ENCODE results near the gene PPIL6.
A peak's percentile ranks its signal among the peaks of the same experiment; 100 is the strongest.

Gene PPIL6

DNA sequence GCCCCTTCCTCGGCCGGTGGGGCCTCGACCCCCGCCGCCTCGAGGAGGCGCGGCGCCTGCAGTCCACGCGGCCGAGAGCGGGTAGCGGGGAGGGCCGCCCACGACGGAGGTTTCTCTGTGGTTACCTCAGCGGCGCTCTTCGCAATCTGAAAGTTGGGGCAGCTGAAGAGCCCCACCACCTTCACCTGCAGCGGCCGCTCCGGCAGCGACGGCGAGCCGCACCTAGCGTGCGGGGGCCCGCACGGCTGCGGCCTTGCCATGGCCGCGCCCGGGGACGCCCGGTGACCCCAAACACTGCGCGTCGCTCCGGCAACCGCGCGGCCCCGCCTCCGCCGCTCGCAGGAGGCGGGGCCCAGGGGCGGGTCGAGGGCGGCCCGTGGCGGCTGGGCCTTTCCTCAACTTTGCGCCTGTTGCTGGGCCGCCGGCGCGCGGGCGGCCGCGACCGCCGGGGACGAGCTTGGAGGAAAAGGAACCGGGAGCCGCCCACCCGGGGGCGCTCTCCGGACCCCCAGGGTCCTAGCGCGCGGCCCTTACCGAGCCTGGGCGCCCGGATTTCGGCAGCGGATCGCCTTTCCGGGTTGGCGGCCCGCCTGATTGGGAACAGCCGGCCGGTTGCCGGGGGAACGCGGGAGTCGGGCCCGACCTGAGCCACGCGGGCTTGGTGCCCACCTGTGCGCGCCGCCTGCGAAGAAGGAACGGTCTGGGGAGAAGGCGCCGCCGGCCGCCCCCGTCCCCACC, at the start of gene PPIL6, which contains the start of gene SMPD2:
PPIL6 (minus strand) TSS at position 298 of the 738 bp plus-strand sequence; CDS start at position 260, 38 bp downstream.
SMPD2 (plus strand) TSS at position 394 of the 738 bp plus-strand sequence. CDS start 398 bp downstream, outside the sequence.
- FAIRE-seq, result no peak

GRCh38 chr6:109488001-109488400, 47.6 kb upstream of the PPIL6 start:
- no peak for FAIRE-seq

DNA sequence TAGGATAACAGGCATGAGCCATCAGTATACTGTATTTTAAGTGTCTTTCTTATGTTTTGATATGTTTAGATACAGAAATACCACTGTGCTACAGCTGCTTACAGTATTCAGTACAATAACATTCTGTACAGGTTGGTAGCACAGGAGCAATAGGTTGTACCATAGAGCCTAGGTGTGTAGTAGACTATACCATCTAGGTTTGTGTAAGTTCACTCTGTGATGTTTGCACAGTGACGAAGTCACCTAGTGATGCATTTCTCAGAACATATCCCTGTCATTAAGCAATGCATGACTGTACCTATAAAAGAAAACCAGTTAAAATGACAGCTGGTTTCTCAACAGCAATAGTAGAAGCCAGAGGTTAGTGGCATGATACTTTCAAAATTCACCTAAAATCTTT, 45.6 kb upstream of the PPIL6 start:
- FAIRE-seq, result peak; percentile 60

- FAIRE-seq, result no peak
Observed at GRCh38 chr6:109485266-109485935, 45.0 kb upstream of the PPIL6 start.

- no peak for FAIRE-seq
Observed at GRCh38 chr6:109484122-109484521, 43.7 kb upstream of the PPIL6 start.

DNA sequence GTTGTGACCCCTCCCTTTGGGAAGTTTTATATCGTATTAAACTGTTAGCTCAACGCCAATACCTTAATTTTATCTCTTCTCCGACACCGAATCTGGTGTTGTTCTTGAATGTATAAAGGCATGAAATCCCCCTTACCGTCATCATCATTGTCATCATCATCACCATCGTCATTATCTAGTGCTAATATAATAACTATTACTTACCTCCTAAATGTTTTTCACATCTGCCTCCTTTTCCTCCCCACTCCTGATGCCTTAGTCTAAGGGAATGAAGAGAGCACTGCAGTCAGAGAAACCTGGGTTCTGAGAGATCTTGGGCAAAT, 43.3 kb upstream of the PPIL6 start:
- FAIRE-seq, result no peak

- no peak for FAIRE-seq
Observed at GRCh38 chr6:109482905-109483734, 42.7 kb upstream of the PPIL6 start, which contains the start of gene ZBTB24. ZBTB24 (minus strand) TSS chr6:109483219; CDS start chr6:109482026, 1,193 bp downstream.

DNA sequence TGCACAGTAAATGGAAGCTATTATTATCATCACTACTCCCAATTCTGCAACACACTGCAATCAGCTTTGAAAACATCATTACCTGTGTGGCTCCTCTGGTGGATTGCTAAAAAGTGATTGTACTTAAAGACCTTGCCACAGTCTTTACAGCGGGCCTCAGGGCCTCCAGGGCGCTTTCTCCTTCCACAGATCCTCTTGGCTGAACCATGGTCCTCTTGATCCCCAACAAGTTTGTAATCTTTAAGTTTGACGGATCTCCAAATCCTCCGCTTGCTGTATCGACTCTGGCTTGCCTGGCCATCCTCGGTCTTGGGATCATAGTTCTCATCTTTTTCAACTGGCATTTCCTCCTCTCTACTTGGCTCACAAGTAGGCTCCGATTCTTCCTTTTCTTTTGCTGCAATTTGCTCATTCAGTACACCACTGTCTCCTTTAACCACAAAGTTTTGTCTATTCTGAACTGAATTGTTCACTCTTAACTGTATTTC, 40.6 kb upstream of the PPIL6 start:
- FAIRE-seq, result no peak

DNA sequence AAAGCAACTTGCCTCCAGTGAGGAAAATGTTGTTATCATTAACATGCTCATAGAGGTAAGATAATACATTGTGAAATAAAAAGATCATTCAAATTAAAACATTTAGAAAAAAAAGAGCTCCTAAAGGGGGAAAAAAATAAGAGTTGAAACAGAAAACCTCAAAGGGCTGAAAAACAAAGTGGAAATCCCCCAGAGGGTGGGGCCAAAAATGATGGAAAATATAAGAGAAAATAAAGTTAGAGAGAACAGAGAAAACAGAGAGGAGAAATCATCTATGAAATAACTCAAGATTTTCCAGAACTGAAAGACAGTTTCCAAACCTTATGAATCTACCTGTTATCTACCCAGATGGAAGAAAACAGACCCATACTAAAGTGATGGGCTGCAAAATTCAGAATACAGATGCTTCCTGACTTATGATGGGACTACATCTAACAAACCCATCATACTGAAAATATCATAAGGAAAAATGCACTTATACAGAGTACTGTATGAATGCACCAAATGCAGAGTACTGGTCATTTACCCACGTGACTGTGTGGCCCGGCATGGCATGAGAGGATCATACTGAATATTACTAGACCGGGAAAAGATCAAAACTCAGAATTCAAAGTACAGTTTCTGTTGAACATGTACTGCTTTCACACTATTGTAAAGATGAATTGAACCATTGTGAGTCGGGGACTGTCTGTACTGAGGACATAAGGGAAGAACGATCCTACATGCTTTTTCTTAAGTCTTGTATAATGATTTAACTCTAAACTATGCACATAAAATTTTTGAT, 38.6 kb upstream of the PPIL6 start:
- no peak for FAIRE-seq

DNA sequence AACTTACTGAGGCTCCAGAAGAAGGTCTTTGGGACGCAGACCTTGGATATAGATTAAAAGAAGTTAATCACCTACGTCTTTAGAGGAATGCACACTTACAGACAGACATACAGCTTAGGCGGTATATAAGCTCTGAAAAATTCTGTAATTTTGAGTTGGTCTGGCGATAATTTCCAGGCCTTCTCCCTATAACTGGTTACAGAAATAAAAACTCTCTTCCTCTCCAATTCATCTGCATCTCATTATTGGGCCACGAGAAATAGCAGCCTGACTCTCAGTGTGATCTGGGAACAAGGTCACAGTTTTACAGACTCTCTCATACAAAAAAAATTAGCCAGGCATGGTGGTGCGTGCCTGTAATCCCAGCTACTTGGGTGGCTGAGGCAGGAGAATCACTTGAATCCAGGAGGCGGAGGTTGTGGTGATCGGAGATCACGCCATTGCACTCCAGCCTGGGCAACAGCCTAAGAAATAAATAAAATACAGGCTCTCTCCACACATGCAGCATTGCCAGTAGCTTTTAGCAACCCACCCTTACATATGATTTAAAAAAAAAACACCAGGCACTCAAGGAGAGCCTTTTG, 37.9 kb upstream of the PPIL6 start:
- FAIRE-seq, result no peak

GRCh38 chr6:109477725-109478124, 37.3 kb upstream of the PPIL6 start:
- no peak for FAIRE-seq

DNA sequence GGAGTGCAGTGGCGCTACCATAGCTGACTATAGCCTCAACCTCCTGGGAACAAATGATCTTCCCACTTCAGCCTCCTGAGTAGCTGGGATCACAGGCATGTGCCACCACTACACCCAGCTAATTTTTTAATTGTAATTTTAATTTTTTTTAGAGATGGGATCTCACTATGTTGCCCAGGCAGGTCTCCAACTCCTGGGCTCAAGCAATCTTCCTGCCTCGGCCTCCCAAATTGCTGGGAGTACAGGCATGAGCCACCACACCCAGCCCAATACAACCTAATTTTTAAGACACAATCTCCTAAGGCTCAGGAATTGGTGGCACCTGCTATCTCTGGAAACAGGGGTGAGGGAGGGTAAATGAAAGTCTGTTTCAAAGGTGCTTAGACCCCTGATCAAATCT, 36.8 kb upstream of the PPIL6 start:
- FAIRE-seq, result no peak

- FAIRE-seq, result no peak
Observed at GRCh38 chr6:109475625-109476024, 35.2 kb upstream of the PPIL6 start.

DNA sequence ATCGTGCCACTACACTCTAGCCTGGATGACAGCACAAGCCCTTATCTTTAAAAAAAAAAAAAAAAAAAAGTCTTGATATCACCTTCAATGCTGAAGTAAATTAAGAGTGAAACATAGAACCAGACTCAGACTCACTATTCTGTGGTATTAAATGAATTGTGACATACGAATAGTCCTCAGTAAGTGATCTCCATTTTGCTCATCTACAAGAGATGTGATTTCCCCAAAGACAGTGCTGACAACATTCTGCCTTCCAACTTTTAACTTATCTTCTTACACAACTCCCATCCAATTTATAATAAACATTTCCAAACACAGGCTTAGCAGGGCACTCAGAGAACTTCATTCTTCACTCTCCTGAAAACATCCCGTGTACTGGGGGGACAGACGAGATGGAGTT, 34.6 kb upstream of the PPIL6 start:
- no peak for FAIRE-seq

DNA sequence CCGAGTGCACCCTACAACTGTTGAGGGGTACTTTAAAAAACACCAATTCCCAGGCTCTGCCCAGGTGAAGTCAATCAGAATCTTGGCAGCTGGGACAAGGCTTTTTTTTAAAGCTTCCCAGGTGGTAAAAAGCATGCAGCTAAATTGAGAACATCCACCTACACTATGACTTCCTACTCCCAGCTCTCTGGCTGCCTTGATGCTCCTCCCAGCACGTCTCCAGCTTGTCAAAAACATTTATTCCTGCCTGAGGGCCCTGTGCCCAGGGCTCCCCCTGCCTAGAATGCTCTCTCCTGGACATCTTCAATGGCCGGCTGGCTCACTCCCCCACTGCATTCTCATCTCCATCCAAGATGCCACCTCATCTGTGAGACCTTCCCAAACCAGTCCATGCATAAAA, 32.7 kb upstream of the PPIL6 start:
- FAIRE-seq, result no peak

DNA sequence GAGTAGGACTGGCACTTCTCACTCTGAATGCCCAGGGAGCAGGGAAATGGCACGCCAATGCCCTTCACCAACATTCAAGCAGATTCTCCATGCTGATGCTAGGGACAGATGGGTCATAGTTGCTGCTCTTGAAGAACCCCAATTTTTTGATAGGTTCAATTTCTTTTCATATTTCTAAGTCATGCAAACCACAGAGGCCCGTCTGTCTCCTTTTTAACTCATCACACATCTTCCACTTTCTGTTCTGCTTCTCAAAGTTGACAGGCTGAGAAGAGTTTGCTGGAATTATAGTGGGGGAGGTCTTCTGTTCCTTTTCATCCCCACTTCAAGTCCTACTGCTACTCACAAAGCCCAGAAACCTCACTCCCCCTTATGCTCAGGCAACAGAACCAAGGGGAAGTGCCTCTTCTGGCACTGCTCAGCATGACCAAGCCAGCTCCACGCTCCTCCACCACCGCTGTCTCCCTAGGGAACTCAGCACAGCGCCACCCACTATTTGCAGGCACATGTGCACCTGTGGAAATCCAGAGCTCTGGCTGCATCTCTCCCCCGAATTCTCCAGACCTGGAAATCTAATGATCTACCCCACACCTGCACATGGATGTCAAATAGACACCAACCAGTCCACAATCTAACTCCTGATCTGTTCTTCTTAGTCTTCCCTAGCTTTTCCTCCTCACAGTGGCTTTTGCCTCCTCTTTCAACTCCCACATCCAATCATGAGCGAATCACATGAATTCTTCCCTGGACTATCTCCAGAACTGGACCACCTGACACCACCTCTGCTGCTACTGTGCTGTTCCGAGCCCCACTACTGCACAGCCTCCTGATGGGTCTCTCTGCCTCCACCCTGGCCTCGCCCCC, 31.9 kb upstream of the PPIL6 start:
- no peak for FAIRE-seq

GRCh38 chr6:109471105-109471810, 30.8 kb upstream of the PPIL6 start:
- no peak for FAIRE-seq

DNA sequence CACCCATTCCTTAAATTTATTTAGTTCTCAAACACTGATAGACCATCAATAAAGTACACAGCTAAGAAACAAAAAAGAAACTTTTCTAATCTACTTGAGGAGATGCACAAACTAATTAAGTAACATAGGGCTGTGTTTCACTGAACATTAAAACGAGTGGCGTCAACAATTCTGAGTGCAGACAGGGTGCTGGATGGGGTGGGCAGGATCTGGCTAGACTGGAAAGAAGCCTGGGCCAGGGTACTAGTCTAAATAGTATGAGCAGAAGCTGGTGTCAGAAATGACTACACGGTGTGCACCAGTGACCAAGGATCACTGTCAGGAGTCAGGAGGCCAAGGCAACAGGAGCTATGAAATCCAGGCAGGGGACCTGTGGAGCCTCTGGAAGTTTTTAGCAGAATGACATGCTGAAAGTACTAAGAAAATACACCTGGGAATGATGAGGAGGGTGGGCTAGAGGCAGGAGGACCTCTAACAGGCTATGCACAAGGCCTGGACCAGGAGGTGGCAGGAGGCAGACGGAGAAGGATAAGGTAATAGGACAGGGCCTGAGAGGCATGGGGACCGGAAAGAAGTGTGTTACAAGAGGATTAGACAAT, 29.3 kb upstream of the PPIL6 start:
- FAIRE-seq, result no peak

DNA sequence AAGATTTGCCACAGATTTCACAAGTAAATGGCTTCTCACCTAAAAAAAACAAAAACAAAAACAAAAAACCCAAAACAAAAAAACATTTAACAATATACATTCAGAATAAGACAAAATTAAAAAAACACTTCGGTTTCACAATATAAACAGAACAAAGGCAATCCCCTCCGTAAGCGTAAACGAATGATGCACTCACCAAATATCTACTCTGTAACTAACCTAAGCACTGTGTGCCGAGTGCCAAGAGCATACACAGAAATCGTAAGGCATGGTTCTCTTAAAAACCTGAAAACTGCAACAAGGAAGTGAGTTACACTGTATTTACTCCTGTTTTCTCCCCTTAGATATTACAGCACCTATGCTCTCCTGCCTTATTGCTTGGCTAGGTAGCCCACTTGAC, 27.3 kb upstream of the PPIL6 start:
- FAIRE-seq, result no peak

Data from colon (tissue), 2 donors.